Endodermal cell (in vitro differentiated cells): ENCODE data around the gene SEPTIN3. TPM values are rescaled to one million over a fixed set of nuclear protein-coding genes. Genes with fewer than 3 reads are reported as not detected.
A peak's percentile ranks its signal among the peaks of the same experiment; 100 is the strongest.

Source experiments
- DNase-seq: peaks from one replicate; pipeline ENCODE4 v3.0.0-alpha.2; 2017
- H3K27ac ChIP-seq: 2 replicates; pipeline ENCODE4 v1.5.1; 2013; ENCODE audit warnings: mild to moderate bottlenecking, low read depth, low read length, moderate library complexity
- H3K27me3 ChIP-seq: 2 replicates; pipeline ENCODE4 v1.6.1; 2013; ENCODE audit warnings: mild to moderate bottlenecking, low read length, moderate library complexity; ENCODE audit not compliant: insufficient read depth, control insufficient read depth, poor library complexity, severe bottlenecking
- H3K36me3 ChIP-seq: 2 replicates; pipeline ENCODE4 v1.7.0; 2013; ENCODE audit warnings: mild to moderate bottlenecking, low read length, moderate library complexity; ENCODE audit not compliant: control insufficient read depth, insufficient read depth
- H3K4me1 ChIP-seq: one replicate; pipeline ENCODE4 v1.7.0; 2013; ENCODE audit warnings: low read length; ENCODE audit not compliant: control insufficient read depth, insufficient read depth
- H3K4me3 ChIP-seq: 2 replicates; pipeline ENCODE4 v1.5.1; 2013; ENCODE audit warnings: mild to moderate bottlenecking, low read length, moderate library complexity
- H3K9ac ChIP-seq: 2 replicates; pipeline ENCODE4 v1.6.1; 2013; ENCODE audit warnings: mild to moderate bottlenecking, low read length, moderate library complexity; ENCODE audit not compliant: poor library complexity, severe bottlenecking; ENCODE audit errors: extremely low read depth
- H3K9me3 ChIP-seq: 2 replicates; pipeline ENCODE4 v1.6.1; 2013; ENCODE audit warnings: mild to moderate bottlenecking, low read length, moderate library complexity; ENCODE audit not compliant: control insufficient read depth
- H3K27ac Mint-ChIP-seq: 2 replicates; pipeline ENCODE4 v1.8.0; 2020; ENCODE audit warnings: mixed read lengths
- H3K27me3 Mint-ChIP-seq: 2 replicates; pipeline ENCODE4 v1.8.0; 2021; ENCODE audit warnings: mild to moderate bottlenecking, mixed read lengths; ENCODE audit not compliant: insufficient read depth
- H3K36me3 Mint-ChIP-seq: 2 replicates; pipeline ENCODE4 v1.8.0; 2020; ENCODE audit warnings: low read depth, mixed read lengths
- H3K4me1 Mint-ChIP-seq: 2 replicates; pipeline ENCODE4 v1.8.0; 2020; ENCODE audit warnings: mixed read lengths
- H3K4me3 Mint-ChIP-seq: 2 replicates; pipeline ENCODE4 v1.8.0; 2020; ENCODE audit warnings: mild to moderate bottlenecking, moderate library complexity, mixed read lengths
- H3K9me3 Mint-ChIP-seq: 2 replicates; pipeline ENCODE4 v1.8.0; 2020; ENCODE audit warnings: mild to moderate bottlenecking, mixed read lengths
- WGBS, 2 experiments: methylation state at CpG; one replicate each; pipeline versions ENCODE4 v1.1.5 to v1.1.7; 2013; ENCODE audit warnings: missing lambda C conversion rate in 2 of 2, mixed read lengths in 1 of 2; ENCODE audit not compliant: insufficient coverage in 1 of 2, insufficient read length in 1 of 2; 5-methylcytosine and 5-hydroxymethylcytosine counted together
- total RNA-seq, 2 donors: library from RNA; stranded (reverse); fragmentation: NEBNext Ultra II Directional in 1 of 2; extraction: Animal tissue kit (Norgen Biotek cat#: 25700) in 1 of 2; gene quantifications; 2 replicates in 1 of 2; 3 replicates in 1 of 2; pipeline ENCODE4 v1.2.1, GENCODE V29; 2021
- TF ChIP-seq, protein P1 (sequence below): fragments of 200-600 bp; sonication (generic); conservative IDR thresholded peaks from 2 replicates; pipeline ENCODE4 v1.5.0; 2021; ENCODE audit warnings: antibody characterized with exemption, mild to moderate bottlenecking

SEPTIN3 gene
- total RNA-seq, 2 donors from 2014 or later, result 10.9 to 13.9 TPM

GRCh38 chr22:41929418-41929810 is 39.8 kb upstream of the SEPTIN3 start:
- TF ChIP-seq, protein P1, sequence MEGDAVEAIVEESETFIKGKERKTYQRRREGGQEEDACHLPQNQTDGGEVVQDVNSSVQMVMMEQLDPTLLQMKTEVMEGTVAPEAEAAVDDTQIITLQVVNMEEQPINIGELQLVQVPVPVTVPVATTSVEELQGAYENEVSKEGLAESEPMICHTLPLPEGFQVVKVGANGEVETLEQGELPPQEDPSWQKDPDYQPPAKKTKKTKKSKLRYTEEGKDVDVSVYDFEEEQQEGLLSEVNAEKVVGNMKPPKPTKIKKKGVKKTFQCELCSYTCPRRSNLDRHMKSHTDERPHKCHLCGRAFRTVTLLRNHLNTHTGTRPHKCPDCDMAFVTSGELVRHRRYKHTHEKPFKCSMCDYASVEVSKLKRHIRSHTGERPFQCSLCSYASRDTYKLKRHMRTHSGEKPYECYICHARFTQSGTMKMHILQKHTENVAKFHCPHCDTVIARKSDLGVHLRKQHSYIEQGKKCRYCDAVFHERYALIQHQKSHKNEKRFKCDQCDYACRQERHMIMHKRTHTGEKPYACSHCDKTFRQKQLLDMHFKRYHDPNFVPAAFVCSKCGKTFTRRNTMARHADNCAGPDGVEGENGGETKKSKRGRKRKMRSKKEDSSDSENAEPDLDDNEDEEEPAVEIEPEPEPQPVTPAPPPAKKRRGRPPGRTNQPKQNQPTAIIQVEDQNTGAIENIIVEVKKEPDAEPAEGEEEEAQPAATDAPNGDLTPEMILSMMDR, result no peak
- Mint-ChIP-seq H3K4me3 (no peak overlapping the region), H3K27ac (no peak overlapping the region), H3K36me3 (no peaks in the 10 kb centered on the region), H3K27me3 (peaks cover 37% of the 10 kb centered on the region), H3K9me3 (no peaks in the 10 kb centered on the region), H3K4me1 (no peaks in the 10 kb centered on the region)
- peak; percentile 52 for DNase-seq
- no peak overlapping the region for H3K9ac ChIP-seq
- 74 to 81% methylated on average over 4 to 8 of the region's 8 CpGs for WGBS, 2 experiments
- no peaks in the 10 kb centered on the region for H3K36me3 ChIP-seq
- no peak overlapping the region for H3K27ac ChIP-seq
- peaks cover 26% of the 10 kb centered on the region for H3K27me3 ChIP-seq
- H3K4me3 ChIP-seq, result no peak overlapping the region
- no peaks in the 10 kb centered on the region for H3K4me1 ChIP-seq
- no peaks in the 10 kb centered on the region for H3K9me3 ChIP-seq

DNA sequence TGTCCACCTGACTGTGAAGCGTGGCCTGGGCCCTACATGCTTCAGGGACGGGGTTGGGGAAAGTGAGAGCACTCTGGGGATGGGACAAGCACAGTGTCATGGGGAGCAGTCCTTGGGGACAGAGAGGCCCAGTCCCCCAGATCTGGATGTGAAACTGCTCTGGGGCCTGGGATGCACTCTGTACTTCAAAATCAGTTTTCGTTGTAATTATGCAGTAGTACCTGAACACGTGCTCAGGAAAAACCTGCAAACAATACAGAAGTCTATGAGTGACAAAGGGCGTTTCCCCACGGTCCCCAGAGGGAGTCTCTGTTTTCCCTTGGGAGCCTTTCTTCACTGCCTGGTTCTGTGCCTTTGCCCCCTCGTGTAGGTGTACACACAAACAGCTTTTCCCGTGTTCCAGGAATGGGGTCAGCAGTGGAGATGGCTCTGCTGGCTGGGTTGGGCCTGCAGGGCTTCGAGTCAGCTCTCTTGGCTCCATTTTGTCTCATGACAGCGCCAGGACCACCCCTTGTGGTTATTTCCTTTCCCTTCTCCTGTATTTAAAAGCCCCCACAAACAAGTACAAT is 37.5 kb upstream of the SEPTIN3 start:
- Histone ChIP-seq H3K4me3 (no peak overlapping the region), H3K36me3 (no peaks in the 10 kb centered on the region), H3K9me3 (no peaks in the 10 kb centered on the region), H3K27me3 (peaks cover 5% of the 10 kb centered on the region), H3K4me1 (no peaks in the 10 kb centered on the region), H3K27ac (no peak overlapping the region), H3K9ac (no peak overlapping the region)
- Mint-ChIP-seq H3K36me3 (no peaks in the 10 kb centered on the region), H3K27me3 (peaks cover 21% of the 10 kb centered on the region), H3K4me1 (no peaks in the 10 kb centered on the region), H3K9me3 (no peaks in the 10 kb centered on the region), H3K27ac (no peak overlapping the region), H3K4me3 (no peak overlapping the region)
- TF ChIP-seq, protein P1, result no peak
- peak; percentile 57 for DNase-seq
- WGBS, 2 experiments, result 90 to 94% methylated on average over 7 to 10 of the region's 10 CpGs

- Mint-ChIP-seq H3K27ac (no peak overlapping the region), H3K36me3 (peaks cover 5% of the 10 kb centered on the region), H3K9me3 (no peaks in the 10 kb centered on the region), H3K4me3 (no peak overlapping the region), H3K4me1 (no peaks in the 10 kb centered on the region), H3K27me3 (peaks cover 15% of the 10 kb centered on the region)
- no peak overlapping the region for H3K27ac ChIP-seq
- TF ChIP-seq, protein P1, result no peak
- no peaks in the 10 kb centered on the region for H3K27me3 ChIP-seq
- no peaks in the 10 kb centered on the region for H3K4me1 ChIP-seq
- no peak overlapping the region for H3K9ac ChIP-seq
- 95 to 98% methylated on average over 11 to 12 of the region's 12 CpGs for WGBS, 2 experiments
- H3K9me3 ChIP-seq, result no peaks in the 10 kb centered on the region
- no peak overlapping the region for H3K4me3 ChIP-seq
- no peaks in the 10 kb centered on the region for H3K36me3 ChIP-seq
- peak; percentile 42 for DNase-seq
Measured at GRCh38 chr22:41932353-41932752, 36.9 kb upstream of the SEPTIN3 start.
